ENCODE results near the gene FRAS1.
"Not testable (repeated sequence)": the region's sequence is repeated elsewhere in the genome, so short reads cannot be mapped to it uniquely, and the experiment has no call there.

The FRAS1 gene

GRCh38 chr4:78119698-78120097 lies 62.6 kb downstream of the FRAS1 start:
- Histone ChIP-seq H3K27ac (no peak overlapping the region), H3K36me3 (ENCODE audit: insufficient read depth, low read length) (no peaks in the 10 kb centered on the region), H3K9ac (ENCODE audit: insufficient read length) (no peak overlapping the region), H3K9me3 (ENCODE audit: low read depth, low read length) (no peaks in the 10 kb centered on the region), H3K4me3 (no peak overlapping the region)
- no peak for DNase-seq (ENCODE audit: low read depth, low spot score)
- no peak for TF ChIP-seq EZH2 (IDR thresholded peaks at IDR 0.05)
- TF ChIP-seq FOXP2 (optimal IDR thresholded peaks at IDR 0.05; ENCODE audit: control extremely low read depth, extremely low read length, insufficient read depth): no peak
- TF ChIP-seq POLR2AphosphoS5 (IDR thresholded peaks at IDR 0.05; ENCODE audit: borderline replicate concordance, low read depth, low read length): no peak

DNA sequence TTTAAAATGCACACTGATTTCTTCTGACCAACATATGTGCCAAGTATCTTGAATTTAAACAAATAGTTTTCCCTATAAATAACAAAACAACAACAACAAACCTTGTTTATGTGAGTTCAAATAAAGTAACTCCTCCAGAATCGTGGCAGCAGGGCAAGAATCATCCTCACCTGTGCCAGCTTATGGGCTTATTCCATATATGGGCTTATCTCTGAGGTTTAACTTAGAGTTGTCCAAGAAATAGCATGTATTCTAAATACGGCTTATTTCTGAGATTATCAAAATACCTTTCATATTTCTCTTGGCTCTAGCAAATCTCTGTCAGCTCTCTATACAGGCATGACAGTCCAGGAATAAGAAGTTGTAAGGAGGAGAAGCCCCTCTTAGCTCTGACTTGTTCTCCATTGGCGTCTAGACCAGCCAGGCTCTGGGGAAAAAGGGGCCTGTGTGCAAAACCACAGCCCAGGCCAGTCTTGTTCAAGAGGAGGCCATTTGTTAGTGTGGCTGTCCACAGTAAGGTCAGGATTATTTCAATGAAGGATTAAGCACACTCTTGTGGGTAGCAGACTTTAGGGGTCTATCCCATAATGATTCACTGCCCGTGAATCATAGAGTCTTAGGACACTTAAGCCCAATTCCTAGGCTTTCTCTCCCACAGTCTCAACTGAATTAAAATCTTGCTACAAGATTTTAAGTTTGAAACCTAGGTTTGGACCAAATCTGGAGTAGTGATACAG lies 63.2 kb downstream of the FRAS1 start:
- no peak overlapping the region for H3K27ac ChIP-seq
- H3K4me3 ChIP-seq: no peak overlapping the region
- DNase-seq (ENCODE audit: low read depth, low spot score): no peak
- H3K9ac ChIP-seq (ENCODE audit: insufficient read length): no peak overlapping the region
- H3K9me3 ChIP-seq (ENCODE audit: low read depth, low read length): no peaks in the 10 kb centered on the region
- TF ChIP-seq EZH2 (IDR thresholded peaks at IDR 0.05) (no peak), FOXP2 (optimal IDR thresholded peaks at IDR 0.05; ENCODE audit: control extremely low read depth, extremely low read length, insufficient read depth) (no peak), POLR2AphosphoS5 (IDR thresholded peaks at IDR 0.05; ENCODE audit: borderline replicate concordance, low read depth, low read length) (no peak)
- no peaks in the 10 kb centered on the region for H3K36me3 ChIP-seq (ENCODE audit: insufficient read depth, low read length)

DNA sequence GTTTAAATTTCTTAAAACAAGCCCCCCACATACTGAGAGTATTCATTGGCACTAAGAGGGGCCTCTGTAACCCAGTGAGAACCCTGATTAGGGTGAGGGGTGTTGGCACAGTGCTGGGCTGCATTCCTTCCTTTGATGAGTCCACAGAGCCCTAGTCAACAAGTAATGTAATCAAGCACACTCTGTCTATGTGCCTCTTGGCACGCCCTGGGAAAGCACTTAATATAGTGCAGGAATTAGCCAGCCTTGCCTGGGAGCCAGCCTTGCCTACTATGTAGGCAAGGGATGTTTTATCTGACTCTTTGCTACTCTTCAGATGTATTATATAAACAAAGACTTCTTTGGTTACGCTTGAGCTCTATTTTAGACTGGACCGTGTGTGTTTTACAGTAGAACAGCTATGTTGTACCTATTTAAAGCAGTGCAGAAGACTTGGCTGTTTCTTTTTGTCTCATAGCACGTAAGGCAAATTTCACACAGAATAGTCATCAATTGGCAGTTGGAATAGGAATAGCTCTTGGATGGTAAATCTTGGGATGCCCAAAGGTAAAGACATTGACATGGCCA lies 64.3 kb downstream of the FRAS1 start:
- no peaks in the 10 kb centered on the region for H3K9me3 ChIP-seq (ENCODE audit: low read depth, low read length)
- no peak for DNase-seq (ENCODE audit: low read depth, low spot score)
- H3K9ac ChIP-seq (ENCODE audit: insufficient read length): no peak overlapping the region
- no peak for TF ChIP-seq POLR2AphosphoS5 (IDR thresholded peaks at IDR 0.05; ENCODE audit: borderline replicate concordance, low read depth, low read length)
- TF ChIP-seq FOXP2 (optimal IDR thresholded peaks at IDR 0.05; ENCODE audit: control extremely low read depth, extremely low read length, insufficient read depth): no peak
- no peak for TF ChIP-seq EZH2 (IDR thresholded peaks at IDR 0.05)
- H3K36me3 ChIP-seq (ENCODE audit: insufficient read depth, low read length): no peaks in the 10 kb centered on the region
- H3K4me3 ChIP-seq: no peak overlapping the region
- H3K27ac ChIP-seq: no peak overlapping the region

DNA sequence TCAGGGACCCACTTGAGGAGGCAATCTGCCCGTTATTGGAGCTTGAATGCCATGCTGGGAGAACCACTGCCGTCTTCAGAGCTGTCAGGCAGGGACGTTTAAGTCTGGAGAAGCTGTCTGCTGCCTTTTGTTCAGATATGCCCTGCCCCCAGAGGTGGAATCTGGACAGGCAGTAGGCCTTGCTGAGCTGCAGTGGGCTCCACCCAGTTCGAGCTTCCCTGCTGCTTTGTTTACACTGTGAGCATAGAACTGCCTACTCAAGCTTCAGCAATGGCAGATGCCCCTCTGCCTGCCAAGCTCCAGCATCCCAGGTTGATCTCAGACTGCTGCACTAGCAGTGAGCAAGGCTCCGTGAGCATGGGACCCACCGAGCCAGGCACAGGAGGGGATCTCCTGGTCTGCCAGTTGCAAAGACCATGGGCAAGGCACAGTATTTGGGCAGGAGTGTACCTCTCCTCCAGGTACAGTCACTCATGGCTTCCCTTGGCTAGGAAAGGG lies 68.8 kb downstream of the FRAS1 start:
- H3K27ac ChIP-seq; DNase-seq (ENCODE audit: low read depth, low spot score); H3K9me3 ChIP-seq (ENCODE audit: low read depth, low read length); H3K4me3 ChIP-seq; H3K36me3 ChIP-seq (ENCODE audit: insufficient read depth, low read length); H3K9ac ChIP-seq (ENCODE audit: insufficient read length): not testable (repeated sequence)

- H3K36me3 ChIP-seq (ENCODE audit: insufficient read depth, low read length): no peaks in the 10 kb centered on the region
- H3K27ac ChIP-seq: no peak overlapping the region
- no peak for DNase-seq (ENCODE audit: low read depth, low spot score)
- TF ChIP-seq FOXP2 (optimal IDR thresholded peaks at IDR 0.05; ENCODE audit: control extremely low read depth, extremely low read length, insufficient read depth) (no peak), POLR2AphosphoS5 (IDR thresholded peaks at IDR 0.05; ENCODE audit: borderline replicate concordance, low read depth, low read length) (no peak), EZH2 (IDR thresholded peaks at IDR 0.05) (no peak)
- H3K4me3 ChIP-seq: no peak overlapping the region
- no peaks in the 10 kb centered on the region for H3K9me3 ChIP-seq (ENCODE audit: low read depth, low read length)
- H3K9ac ChIP-seq (ENCODE audit: insufficient read length): no peak overlapping the region
Measured at GRCh38 chr4:78129383-78130108, 72.4 kb downstream of the FRAS1 start.

- H3K4me3 ChIP-seq: no peak overlapping the region
- H3K36me3 ChIP-seq (ENCODE audit: insufficient read depth, low read length): no peaks in the 10 kb centered on the region
- TF ChIP-seq POLR2AphosphoS5 (IDR thresholded peaks at IDR 0.05; ENCODE audit: borderline replicate concordance, low read depth, low read length) (no peak), FOXP2 (optimal IDR thresholded peaks at IDR 0.05; ENCODE audit: control extremely low read depth, extremely low read length, insufficient read depth) (no peak), EZH2 (IDR thresholded peaks at IDR 0.05) (no peak)
- no peak for DNase-seq (ENCODE audit: low read depth, low spot score)
- no peak overlapping the region for H3K9ac ChIP-seq (ENCODE audit: insufficient read length)
- no peak overlapping the region for H3K27ac ChIP-seq
- no peaks in the 10 kb centered on the region for H3K9me3 ChIP-seq (ENCODE audit: low read depth, low read length)
Measured at GRCh38 chr4:78131403-78131802, 74.3 kb downstream of the FRAS1 start.

- Histone ChIP-seq H3K36me3 (ENCODE audit: insufficient read depth, low read length) (no peaks in the 10 kb centered on the region), H3K4me3 (no peak overlapping the region), H3K9me3 (ENCODE audit: low read depth, low read length) (no peaks in the 10 kb centered on the region), H3K27ac (no peak overlapping the region), H3K9ac (ENCODE audit: insufficient read length) (no peak overlapping the region)
- TF ChIP-seq FOXP2 (optimal IDR thresholded peaks at IDR 0.05; ENCODE audit: control extremely low read depth, extremely low read length, insufficient read depth): no peak
- TF ChIP-seq EZH2 (IDR thresholded peaks at IDR 0.05): no peak
- no peak for TF ChIP-seq POLR2AphosphoS5 (IDR thresholded peaks at IDR 0.05; ENCODE audit: borderline replicate concordance, low read depth, low read length)
- no peak for DNase-seq (ENCODE audit: low read depth, low spot score)
Measured at GRCh38 chr4:78136109-78137081, 79.3 kb downstream of the FRAS1 start.

- no peak for DNase-seq (ENCODE audit: low read depth, low spot score)
- no peak overlapping the region for H3K9ac ChIP-seq (ENCODE audit: insufficient read length)
- TF ChIP-seq EZH2 (IDR thresholded peaks at IDR 0.05) (no peak), FOXP2 (optimal IDR thresholded peaks at IDR 0.05; ENCODE audit: control extremely low read depth, extremely low read length, insufficient read depth) (no peak), POLR2AphosphoS5 (IDR thresholded peaks at IDR 0.05; ENCODE audit: borderline replicate concordance, low read depth, low read length) (no peak)
- no peaks in the 10 kb centered on the region for H3K36me3 ChIP-seq (ENCODE audit: insufficient read depth, low read length)
- H3K9me3 ChIP-seq (ENCODE audit: low read depth, low read length): no peaks in the 10 kb centered on the region
- no peak overlapping the region for H3K4me3 ChIP-seq
- no peak overlapping the region for H3K27ac ChIP-seq
Measured at GRCh38 chr4:78137532-78137931, 80.4 kb downstream of the FRAS1 start.
